Tibial nerve (tissue), 4 donors: ENCODE data around the gene C5orf63. TPM values are rescaled to one million over a fixed set of nuclear protein-coding genes. Genes with fewer than 3 reads are reported as not detected.

ENCODE experiments used
- DNase-seq, 2 donors: peaks; one replicate each; pipeline ENCODE4 v3.0.0-alpha.2; 2019; ENCODE audit warnings: low spot score in 2 of 2
- H3K27ac ChIP-seq, 4 donors: fragments of 200-600 bp; sonication (generic) in 3 of 4; one replicate each; pipeline ENCODE4 v1.5.1; 2017 to 2019; ENCODE audit warnings: mild to moderate bottlenecking in 1 of 4
- H3K27me3 ChIP-seq, 2 donors: fragments of 200-600 bp; sonication (generic) in 1 of 2; one replicate each; pipeline versions ENCODE4 v1.5.1 to v1.6.0; 2017 to 2019
- H3K36me3 ChIP-seq, 3 donors: fragments of 200-600 bp; sonication (generic); one replicate each; pipeline ENCODE4 v1.5.1; 2018 to 2019
- H3K4me1 ChIP-seq, 4 donors: fragments of 200-600 bp; sonication (generic) in 3 of 4; one replicate each; pipeline ENCODE4 v1.5.1; 2017 to 2019
- H3K4me3 ChIP-seq, 4 donors: fragments of 200-600 bp; sonication (generic) in 3 of 4; one replicate each; pipeline ENCODE4 v1.5.1; 2017 to 2019; ENCODE audit warnings: mild to moderate bottlenecking in 1 of 4, moderate library complexity in 1 of 4
- H3K9me3 ChIP-seq, 4 donors: fragments of 200-600 bp; sonication (generic) in 3 of 4; one replicate each; pipeline ENCODE4 v1.5.1; 2017 to 2019
- CTCF ChIP-seq, 5 experiments: fragments of 200-600 bp in 3 of 5; fragments of 450-650 bp in 2 of 5; sonication (generic) in 3 of 5; IDR thresholded peaks; one replicate each; pipeline ENCODE4 v1.5.1; 2016 to 2019; ENCODE audit warnings: antibody characterized with exemption in 5 of 5, mild to moderate bottlenecking in 3 of 5, moderate library complexity in 2 of 5
- EP300 ChIP-seq, 2 donors: sonication (generic); formaldehyde crosslinking; IDR thresholded peaks; one replicate each; pipeline ENCODE4 v1.6.1; 2017; ENCODE audit warnings: antibody characterized with exemption in 2 of 2, mild to moderate bottlenecking in 1 of 2
- POLR2A ChIP-seq, 2 donors: fragments of 450-650 bp; IDR thresholded peaks; one replicate each; pipeline ENCODE4 v1.6.1; 2017; ENCODE audit warnings: antibody characterized with exemption in 2 of 2, mild to moderate bottlenecking in 2 of 2, moderate library complexity in 2 of 2
- WGBS, 2 donors: methylation state at CpG; one replicate each; pipeline ENCODE4 v1.1.5; 2018; 5-methylcytosine and 5-hydroxymethylcytosine counted together
- total RNA-seq, 4 donors: library from RNA; depleted of rRNA; stranded (reverse); fragments of >200 nt; gene quantifications; one replicate each; pipeline ENCODE4 v1.1.0, GENCODE V29; 2016

The C5orf63 gene
- total RNA-seq, 4 donors from 2014 or later, result 1.0 to 7.2 (median 2.0) TPM

GRCh38 chr5:127101533-127101932 lies 28.2 kb upstream of the C5orf63 start:
- WGBS, 2 donors, result 72 to 81% methylated on average over 2 of the region's 2 CpGs

GRCh38 chr5:127098241-127098640 lies 24.9 kb upstream of the C5orf63 start:
- H3K4me1 ChIP-seq, result no peaks in the 10 kb centered on the region
- WGBS, 2 donors, result 73 to 74% methylated on average over 3 of the region's 3 CpGs

More at GRCh38 chr5:127101533-127101932, 28.2 kb upstream of the C5orf63 start:
- Histone ChIP-seq H3K9me3 (no peaks in the 10 kb centered on the region), H3K4me3 (no peak overlapping the region), H3K4me1 (no peaks in the 10 kb centered on the region), H3K36me3 (no peaks in the 10 kb centered on the region), H3K27me3 (no peaks in the 10 kb centered on the region), H3K27ac (no peak overlapping the region)
- no peak for TF ChIP-seq EP300 (IDR thresholded peaks at IDR 0.05)
- TF ChIP-seq POLR2A (IDR thresholded peaks at IDR 0.05), result no peak
- no peak for TF ChIP-seq CTCF (IDR thresholded peaks at IDR 0.05)
- DNase-seq, result no peak

GRCh38 chr5:127097278-127097677 lies 24.0 kb upstream of the C5orf63 start:
- Histone ChIP-seq H3K4me3 (no peak overlapping the region), H3K36me3 (no peaks in the 10 kb centered on the region), H3K9me3 (no peaks in the 10 kb centered on the region), H3K27ac (no peak overlapping the region), H3K4me1 (no peaks in the 10 kb centered on the region), H3K27me3 (no peaks in the 10 kb centered on the region)
- TF ChIP-seq EP300 (IDR thresholded peaks at IDR 0.05) (no peak), POLR2A (IDR thresholded peaks at IDR 0.05) (no peak), CTCF (IDR thresholded peaks at IDR 0.05) (no peak)
- 78% methylated on average over 3 of the region's 3 CpGs for WGBS, 2 donors
- no peak for DNase-seq

More at GRCh38 chr5:127098241-127098640, 24.9 kb upstream of the C5orf63 start:
- TF ChIP-seq CTCF (IDR thresholded peaks at IDR 0.05), result no peak
- TF ChIP-seq POLR2A (IDR thresholded peaks at IDR 0.05), result no peak
- no peak for TF ChIP-seq EP300 (IDR thresholded peaks at IDR 0.05)
- H3K27ac ChIP-seq, result no peak overlapping the region
- DNase-seq, result no peak
- no peaks in the 10 kb centered on the region for H3K27me3 ChIP-seq
- H3K9me3 ChIP-seq, result no peaks in the 10 kb centered on the region
- H3K36me3 ChIP-seq, result no peaks in the 10 kb centered on the region
- H3K4me3 ChIP-seq, result no peak overlapping the region

- no peak for DNase-seq
- TF ChIP-seq CTCF (IDR thresholded peaks at IDR 0.05), result no peak
- TF ChIP-seq POLR2A (IDR thresholded peaks at IDR 0.05), result no peak
- no peak for TF ChIP-seq EP300 (IDR thresholded peaks at IDR 0.05)
- Histone ChIP-seq H3K4me1 (no peaks in the 10 kb centered on the region), H3K36me3 (no peaks in the 10 kb centered on the region), H3K9me3 (no peaks in the 10 kb centered on the region), H3K4me3 (no peak overlapping the region), H3K27me3 (no peaks in the 10 kb centered on the region), H3K27ac (no peak overlapping the region)
- 88 to 89% methylated on average over 9 of the region's 9 CpGs for WGBS, 2 donors
These were observed 23.2 kb upstream of the C5orf63 start for GRCh38 chr5:127096328-127096993.

GRCh38 chr5:127094161-127094814 lies 21.0 kb upstream of the C5orf63 start:
- Histone ChIP-seq H3K4me3 (no peak overlapping the region), H3K27me3 (no peaks in the 10 kb centered on the region)
- WGBS, 2 donors, result 57 to 76% methylated on average over 2 of the region's 2 CpGs

More at GRCh38 chr5:127094161-127094814, 21.0 kb upstream of the C5orf63 start:
- Histone ChIP-seq H3K9me3 (no peaks in the 10 kb centered on the region), H3K36me3 (no peaks in the 10 kb centered on the region), H3K4me1 (no peaks in the 10 kb centered on the region), H3K27ac (no peak overlapping the region)
- no peak for DNase-seq
- TF ChIP-seq CTCF (IDR thresholded peaks at IDR 0.05), result no peak
- TF ChIP-seq EP300 (IDR thresholded peaks at IDR 0.05), result no peak
- TF ChIP-seq POLR2A (IDR thresholded peaks at IDR 0.05), result no peak
